Fibroblast of upper back skin (primary cell): ENCODE measurements around the gene PRSS38.

Experiments used
- DNase-seq: peaks from one replicate; pipeline ENCODE4 v3.0.0-alpha.2; 2013

The PRSS38 gene

GRCh38 chr1:227886993-227887696 is 71.7 kb downstream of the PRSS38 start:
- DNase-seq, result peak; percentile 53

- DNase-seq, result peak; percentile 57
Observed at GRCh38 chr1:227887697-227888403, 72.4 kb downstream of the PRSS38 start.

GRCh38 chr1:227888404-227889046 is 73.0 kb downstream of the PRSS38 start:
- DNase-seq, result no peak

GRCh38 chr1:227889047-227889862 is 73.8 kb downstream of the PRSS38 start:
- no peak for DNase-seq

- no peak for DNase-seq
Observed at GRCh38 chr1:227889863-227890405, 74.5 kb downstream of the PRSS38 start.

- no peak for DNase-seq
Observed at GRCh38 chr1:227890451-227891222, 75.2 kb downstream of the PRSS38 start.

- no peak for DNase-seq
Observed at GRCh38 chr1:227891223-227891954, 75.9 kb downstream of the PRSS38 start.

- DNase-seq, result no peak
Observed at GRCh38 chr1:227891955-227892488, 76.5 kb downstream of the PRSS38 start.

- peak; percentile 38 for DNase-seq
Observed at GRCh38 chr1:227892489-227893299, 77.2 kb downstream of the PRSS38 start.

GRCh38 chr1:227893300-227893948 is 77.9 kb downstream of the PRSS38 start:
- no peak for DNase-seq

GRCh38 chr1:227893949-227894721 is 78.7 kb downstream of the PRSS38 start:
- DNase-seq, result no peak

GRCh38 chr1:227894831-227895451 is 79.5 kb downstream of the PRSS38 start:
- no peak for DNase-seq
